Natural killer cell (primary cell): ENCODE measurements around the gene SMIM30. TPM values are rescaled to one million over a fixed set of nuclear protein-coding genes. Genes with fewer than 3 reads are reported as not detected.
"Not testable (repeated sequence)": the region's sequence is repeated elsewhere in the genome, so short reads cannot be mapped to it uniquely, and the experiment has no call there.

Source experiments
- ATAC-seq, 3 donors: fragments of 150-1000 bp in 2 of 3; fragments of 200-7000 bp in 1 of 3; cut with Tn5 transposase; 1 replicate in 1 of 3; 2 replicates in 2 of 3; pipeline ENCODE4 v1.10.0; 2021; ENCODE audit warnings: mild to moderate bottlenecking in 2 of 3, moderate library complexity in 2 of 3
- DNase-seq, 2 donors: peaks; one replicate each; pipeline versions ENCODE4 v3.0.0 to v3.0.0-alpha.2; 2013 to 2021; ENCODE audit warnings: mixed read lengths in 1 of 2
- H3K27ac ChIP-seq: one replicate; pipeline ENCODE4 v1.5.1; 2013; ENCODE audit warnings: mild to moderate bottlenecking, low read length
- H3K27me3 ChIP-seq: one replicate; pipeline ENCODE4 v1.6.1; 2013; ENCODE audit warnings: low read length; ENCODE audit not compliant: control insufficient read depth, insufficient read depth
- H3K36me3 ChIP-seq: one replicate; pipeline ENCODE4 v1.6.1; 2013; ENCODE audit warnings: low read length; ENCODE audit not compliant: control insufficient read depth, insufficient read depth
- H3K4me1 ChIP-seq: one replicate; pipeline ENCODE4 v1.6.1; 2013; ENCODE audit warnings: low read length; ENCODE audit not compliant: control insufficient read depth, insufficient read depth
- H3K4me3 ChIP-seq: one replicate; pipeline ENCODE4 v1.5.1; 2013; ENCODE audit warnings: low read length
- H3K9me3 ChIP-seq: one replicate; pipeline ENCODE4 v1.6.1; 2013; ENCODE audit warnings: low read length; ENCODE audit not compliant: control insufficient read depth, insufficient read depth
- H3K27ac Mint-ChIP-seq, 2 donors: one replicate each; pipeline ENCODE4 v1.8.0; 2022; ENCODE audit warnings: mild to moderate bottlenecking in 2 of 2, mixed read lengths in 2 of 2, moderate library complexity in 1 of 2
- H3K27me3 Mint-ChIP-seq, 2 donors: one replicate each; pipeline ENCODE4 v1.8.0; 2022; ENCODE audit warnings: low read depth in 2 of 2, mixed read lengths in 2 of 2
- H3K36me3 Mint-ChIP-seq: one replicate; pipeline ENCODE4 v1.8.0; 2022; ENCODE audit warnings: mixed read lengths
- H3K4me1 Mint-ChIP-seq, 2 donors: one replicate each; pipeline ENCODE4 v1.8.0; 2022; ENCODE audit warnings: mixed read lengths in 2 of 2
- H3K4me3 Mint-ChIP-seq: one replicate; pipeline ENCODE4 v1.8.0; 2022; ENCODE audit warnings: mild to moderate bottlenecking, moderate library complexity, mixed read lengths
- H3K9me3 Mint-ChIP-seq, 2 donors: one replicate each; pipeline ENCODE4 v1.8.0; 2022; ENCODE audit warnings: mixed read lengths in 2 of 2
- CTCF ChIP-seq: fragments of 200-600 bp; IDR thresholded peaks from one replicate; pipeline ENCODE4 v1.8.0; 2022; ENCODE audit warnings: antibody characterized with exemption
- WGBS: methylation state at CpG from one replicate; pipeline ENCODE4 v1.1.7; 2013; ENCODE audit warnings: missing lambda C conversion rate; ENCODE audit not compliant: insufficient coverage; 5-methylcytosine and 5-hydroxymethylcytosine counted together
- intact Hi-C: fragments of 100-400 bp; cut with micrococcal nuclease; formaldehyde crosslinking; loops from one replicate; pipeline ENCODE4 v1.14.2; 2022
- total RNA-seq, 4 donors: library from RNA; stranded (reverse); fragments of 120-200 nt in 1 of 4; gene quantifications; one replicate each; pipeline versions ENCODE4 v1.2.3 to v1.2.4, GENCODE V29; 2013 to 2022

The SMIM30 gene
- total RNA-seq, 3 donors from 2014 or later (not counting 1 experiment from before 2014, with no cell fraction given), result 5.5 to 7.6 (median 6.6) TPM

- H3K9me3 Mint-ChIP-seq, result no peaks in the 10 kb centered on the region
- 95% methylated on average over 5 of the region's 6 CpGs for WGBS
- H3K36me3 Mint-ChIP-seq, result no peaks in the 10 kb centered on the region
- Histone ChIP-seq H3K4me3 (no peak overlapping the region), H3K36me3 (no peaks in the 10 kb centered on the region), H3K27ac (no peak overlapping the region), H3K4me1 (peaks cover 4% of the 10 kb centered on the region), H3K27me3 (peaks cover 2% of the 10 kb centered on the region), H3K9me3 (no peaks in the 10 kb centered on the region)
- H3K27me3 Mint-ChIP-seq, result peaks cover 11 to 21% of the 10 kb centered on the region in 2 donors
- intact Hi-C loops, result loop anchor here (2.0 kb wide), 1 partner anchor 669 kb away; the partner anchor contains the start of gene IFRD1
- peak overlapping the region; percentile 97 for H3K4me3 Mint-ChIP-seq
- peak overlapping the region in 1 of 2 donors; percentile 86 for H3K27ac Mint-ChIP-seq
- DNase-seq, result no peak
- TF ChIP-seq CTCF, result no peak
- no peak for ATAC-seq
- peaks cover 12 to 15% of the 10 kb centered on the region in 2 donors for H3K4me1 Mint-ChIP-seq
Observed at GRCh38 chr7:113119429-113119828, 1.1 kb upstream of the SMIM30 start.

- H3K27me3 Mint-ChIP-seq, result peaks cover 6 to 14% of the 10 kb centered on the region in 2 donors
- ATAC-seq, H3K27ac ChIP-seq, H3K4me1 ChIP-seq, DNase-seq, H3K36me3 ChIP-seq, H3K9me3 ChIP-seq, H3K36me3 Mint-ChIP-seq, H3K27me3 ChIP-seq, H3K4me3 ChIP-seq, H3K9me3 Mint-ChIP-seq, intact Hi-C loops, H3K27ac Mint-ChIP-seq: not testable (repeated sequence)
- H3K4me1 Mint-ChIP-seq, result peaks cover 12 to 15% of the 10 kb centered on the region in 2 donors
- 88% methylated on average over 1 of the region's 4 CpGs for WGBS
- peak overlapping the region; percentile 97 for H3K4me3 Mint-ChIP-seq
Observed at GRCh38 chr7:113117374-113117774, 980 bp downstream of the SMIM30 start.

- no peak for TF ChIP-seq CTCF
- ATAC-seq (no peak), DNase-seq (no peak)
- no peaks in the 10 kb centered on the region for H3K9me3 Mint-ChIP-seq
- no peak overlapping the region for H3K27ac ChIP-seq
- H3K27ac Mint-ChIP-seq, result no peak overlapping the region
- peaks cover 12 to 13% of the 10 kb centered on the region in 2 donors for H3K4me1 Mint-ChIP-seq
- peaks cover 2 to 4% of the 10 kb centered on the region in 2 donors for H3K27me3 Mint-ChIP-seq
- intact Hi-C loops, result no loop called here
- H3K27me3 ChIP-seq, result no peaks in the 10 kb centered on the region
- H3K4me1 ChIP-seq, result peaks cover 4% of the 10 kb centered on the region
- H3K9me3 ChIP-seq, result no peaks in the 10 kb centered on the region
- H3K4me3 ChIP-seq, result no peak overlapping the region
- no peak overlapping the region for H3K4me3 Mint-ChIP-seq
- no peaks in the 10 kb centered on the region for H3K36me3 ChIP-seq
- no peaks in the 10 kb centered on the region for H3K36me3 Mint-ChIP-seq
- WGBS, result 60% methylated on average over 1 of the region's 2 CpGs
Observed at GRCh38 chr7:113113912-113114311, 4.4 kb downstream of the SMIM30 start.

- Histone ChIP-seq H3K36me3 (no peaks in the 10 kb centered on the region), H3K9me3 (no peaks in the 10 kb centered on the region), H3K4me1 (no peaks in the 10 kb centered on the region), H3K27me3 (peaks cover 2% of the 10 kb centered on the region), H3K4me3 (no peak overlapping the region), H3K27ac (no peak overlapping the region)
- Mint-ChIP-seq H3K4me3 (no peak overlapping the region), H3K27ac (no peak overlapping the region), H3K4me1 (no peaks in the 10 kb centered on the region), H3K27me3 (peaks cover 4 to 26% of the 10 kb centered on the region in 2 donors), H3K36me3 (no peaks in the 10 kb centered on the region), H3K9me3 (no peaks in the 10 kb centered on the region)
- DNase-seq, result no peak
- intact Hi-C loops, result no loop called here
- WGBS, result 97% methylated on average over 1 of the region's 1 CpG
- ATAC-seq, result no peak
- TF ChIP-seq CTCF, result no peak
Observed at GRCh38 chr7:113109718-113110117, 8.6 kb downstream of the SMIM30 start.
